Right forelimb (tissue), 1 donor: ENCODE results near the gene MEIOB.

Experiments used
- DNase-seq: peaks from one replicate; pipeline ENCODE4 v3.0.0-alpha.2; 2018

Gene MEIOB

GRCh38 chr16:1785846-1786170 is 86.2 kb downstream of the MEIOB start:
- no peak for DNase-seq

- DNase-seq, result peak; percentile 27
Observed at GRCh38 chr16:1784977-1785845, 86.8 kb downstream of the MEIOB start.
